OCI-M1 (cell line): ENCODE results near the gene IMMP1L.

Experiments
- DNase-seq: peaks from one replicate; lab custom pipeline; 2025; lab: John Stamatoyannopoulos, UW

Gene IMMP1L

DNA sequence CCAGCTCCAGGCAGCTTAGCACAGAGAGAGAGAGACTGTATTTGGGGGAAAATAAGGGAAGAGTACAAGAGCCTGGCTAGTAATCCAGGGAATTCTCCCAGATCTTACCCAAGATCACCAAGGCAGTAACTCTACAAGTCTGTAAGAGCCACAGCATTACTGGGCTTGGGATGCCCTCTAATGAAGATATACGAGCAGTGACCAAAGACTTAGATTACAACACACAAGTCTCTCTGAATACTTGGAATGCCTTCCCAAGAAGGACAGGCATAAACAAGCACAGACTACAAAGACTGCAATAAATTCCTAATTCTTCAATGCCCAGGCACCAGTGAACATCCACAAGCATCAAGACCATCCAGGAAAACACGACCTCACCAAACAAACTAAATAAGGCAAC is 122.0 kb downstream of the IMMP1L start:
- DNase-seq, result no peak

DNA sequence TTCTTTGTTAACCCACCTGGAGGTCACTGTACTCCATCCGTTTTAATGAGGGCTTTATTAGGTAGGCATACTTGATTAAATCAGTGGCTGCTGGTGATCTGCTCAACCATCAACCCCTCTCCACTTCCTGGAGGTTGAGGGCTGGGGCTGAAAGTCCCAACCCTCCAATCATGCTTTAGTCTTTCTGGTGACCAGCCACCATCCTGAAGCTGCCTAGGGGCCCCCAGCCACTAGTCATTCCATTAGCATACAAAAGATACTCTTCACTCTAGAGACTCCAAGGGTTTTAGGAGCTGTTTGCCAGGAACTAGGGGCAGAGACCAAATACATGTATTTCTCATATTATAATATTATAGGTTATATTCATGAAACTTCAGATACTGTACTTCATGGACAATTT is 126.3 kb downstream of the IMMP1L start:
- no peak for DNase-seq
